ENCODE results near the gene RAB40C.

The RAB40C gene

GRCh38 chr16:578870-579405 is 10.9 kb upstream of the RAB40C start:
- Histone ChIP-seq H3K9ac (ENCODE audit: low read length) (no peak overlapping the region), H3K27ac (ENCODE audit: low read length) (no peak overlapping the region), H3K4me1 (ENCODE audit: control insufficient read depth, low read depth, low read length) (peaks cover 9% of the 10 kb centered on the region), H3K9me3 (ENCODE audit: control insufficient read depth, low read depth, low read length) (no peaks in the 10 kb centered on the region), H3K4me3 (ENCODE audit: low read length) (no peak overlapping the region), H3K36me3 (ENCODE audit: control insufficient read depth, low read depth, low read length) (no peaks in the 10 kb centered on the region), H3K27me3 (ENCODE audit: control insufficient read depth, insufficient read depth, low read length) (no peaks in the 10 kb centered on the region)

- Histone ChIP-seq H3K27me3 (ENCODE audit: control insufficient read depth, insufficient read depth, low read length) (peaks cover 2% of the 10 kb centered on the region), H3K27ac (ENCODE audit: low read length) (no peak overlapping the region), H3K9me3 (ENCODE audit: control insufficient read depth, low read depth, low read length) (no peaks in the 10 kb centered on the region), H3K4me3 (ENCODE audit: low read length) (no peak overlapping the region), H3K4me1 (ENCODE audit: control insufficient read depth, low read depth, low read length) (peaks cover 11% of the 10 kb centered on the region), H3K36me3 (ENCODE audit: control insufficient read depth, low read depth, low read length) (no peaks in the 10 kb centered on the region), H3K9ac (ENCODE audit: low read length) (no peak overlapping the region)
Measured at GRCh38 chr16:580141-580945, 9.5 kb upstream of the RAB40C start.

- Histone ChIP-seq H3K9ac (ENCODE audit: low read length) (no peak overlapping the region), H3K9me3 (ENCODE audit: control insufficient read depth, low read depth, low read length) (no peaks in the 10 kb centered on the region), H3K27me3 (ENCODE audit: control insufficient read depth, insufficient read depth, low read length) (peaks cover 9% of the 10 kb centered on the region), H3K27ac (ENCODE audit: low read length) (no peak overlapping the region), H3K4me1 (ENCODE audit: control insufficient read depth, low read depth, low read length) (peaks cover 11% of the 10 kb centered on the region), H3K36me3 (ENCODE audit: control insufficient read depth, low read depth, low read length) (no peaks in the 10 kb centered on the region), H3K4me3 (ENCODE audit: low read length) (no peak overlapping the region)
Measured at GRCh38 chr16:580946-581498, 8.8 kb upstream of the RAB40C start.

GRCh38 chr16:582218-582613 is 7.7 kb upstream of the RAB40C start:
- Histone ChIP-seq H3K27me3 (ENCODE audit: control insufficient read depth, insufficient read depth, low read length) (peaks cover 21% of the 10 kb centered on the region), H3K36me3 (ENCODE audit: control insufficient read depth, low read depth, low read length) (no peaks in the 10 kb centered on the region), H3K4me1 (ENCODE audit: control insufficient read depth, low read depth, low read length) (peaks cover 11% of the 10 kb centered on the region), H3K9me3 (ENCODE audit: control insufficient read depth, low read depth, low read length) (no peaks in the 10 kb centered on the region), H3K27ac (ENCODE audit: low read length) (no peak overlapping the region), H3K4me3 (ENCODE audit: low read length) (no peak overlapping the region), H3K9ac (ENCODE audit: low read length) (no peak overlapping the region)

- H3K9me3 ChIP-seq (ENCODE audit: control insufficient read depth, low read depth, low read length), result no peaks in the 10 kb centered on the region
- H3K9ac ChIP-seq (ENCODE audit: low read length), result no peak overlapping the region
- H3K27ac ChIP-seq (ENCODE audit: low read length), result no peak overlapping the region
- peaks cover 11% of the 10 kb centered on the region for H3K4me1 ChIP-seq (ENCODE audit: control insufficient read depth, low read depth, low read length)
- peaks cover 26% of the 10 kb centered on the region for H3K27me3 ChIP-seq (ENCODE audit: control insufficient read depth, insufficient read depth, low read length)
- H3K36me3 ChIP-seq (ENCODE audit: control insufficient read depth, low read depth, low read length), result no peaks in the 10 kb centered on the region
- H3K4me3 ChIP-seq (ENCODE audit: low read length), result no peak overlapping the region
Measured at GRCh38 chr16:582614-583331, 7.1 kb upstream of the RAB40C start.

DNA sequence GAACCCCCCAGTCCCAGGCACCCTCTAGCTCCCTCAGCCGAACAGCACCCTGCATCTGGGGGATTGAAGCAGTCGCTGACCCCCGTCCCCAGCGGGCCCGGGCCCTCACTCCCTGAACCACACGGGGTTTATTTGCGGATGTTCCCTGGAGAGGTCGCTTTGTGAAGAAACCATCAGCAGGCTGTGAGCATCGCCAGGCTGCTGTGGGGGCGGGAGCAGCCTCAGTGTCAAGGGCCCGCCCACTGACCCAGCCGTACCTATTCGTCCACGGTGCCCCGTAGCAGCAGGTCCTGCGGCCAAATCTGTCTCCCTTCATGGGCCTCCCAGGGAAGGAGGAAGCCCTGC is 6.4 kb upstream of the RAB40C start:
- peaks cover 27% of the 10 kb centered on the region for H3K27me3 ChIP-seq (ENCODE audit: control insufficient read depth, insufficient read depth, low read length)
- H3K4me3 ChIP-seq (ENCODE audit: low read length), result no peak overlapping the region
- H3K9ac ChIP-seq (ENCODE audit: low read length), result no peak overlapping the region
- H3K9me3 ChIP-seq (ENCODE audit: control insufficient read depth, low read depth, low read length), result no peaks in the 10 kb centered on the region
- H3K27ac ChIP-seq (ENCODE audit: low read length), result no peak overlapping the region
- H3K36me3 ChIP-seq (ENCODE audit: control insufficient read depth, low read depth, low read length), result no peaks in the 10 kb centered on the region
- peaks cover 11% of the 10 kb centered on the region for H3K4me1 ChIP-seq (ENCODE audit: control insufficient read depth, low read depth, low read length)

- peak overlapping the region; percentile 21 for H3K4me3 ChIP-seq (ENCODE audit: low read length)
- H3K4me1 ChIP-seq (ENCODE audit: control insufficient read depth, low read depth, low read length), result peaks cover 11% of the 10 kb centered on the region
- peaks cover 27% of the 10 kb centered on the region for H3K27me3 ChIP-seq (ENCODE audit: control insufficient read depth, insufficient read depth, low read length)
- no peaks in the 10 kb centered on the region for H3K9me3 ChIP-seq (ENCODE audit: control insufficient read depth, low read depth, low read length)
- no peak overlapping the region for H3K9ac ChIP-seq (ENCODE audit: low read length)
- no peaks in the 10 kb centered on the region for H3K36me3 ChIP-seq (ENCODE audit: control insufficient read depth, low read depth, low read length)
- H3K27ac ChIP-seq (ENCODE audit: low read length), result no peak overlapping the region
Measured at GRCh38 chr16:583815-584591, 5.9 kb upstream of the RAB40C start.

- no peak overlapping the region for H3K4me3 ChIP-seq (ENCODE audit: low read length)
- H3K9me3 ChIP-seq (ENCODE audit: control insufficient read depth, low read depth, low read length), result no peaks in the 10 kb centered on the region
- peaks cover 27% of the 10 kb centered on the region for H3K27me3 ChIP-seq (ENCODE audit: control insufficient read depth, insufficient read depth, low read length)
- peaks cover 11% of the 10 kb centered on the region for H3K4me1 ChIP-seq (ENCODE audit: control insufficient read depth, low read depth, low read length)
- H3K27ac ChIP-seq (ENCODE audit: low read length), result no peak overlapping the region
- no peak overlapping the region for H3K9ac ChIP-seq (ENCODE audit: low read length)
- H3K36me3 ChIP-seq (ENCODE audit: control insufficient read depth, low read depth, low read length), result no peaks in the 10 kb centered on the region
Measured at GRCh38 chr16:585351-585750, 4.5 kb upstream of the RAB40C start.

- H3K36me3 ChIP-seq (ENCODE audit: control insufficient read depth, low read depth, low read length), result no peaks in the 10 kb centered on the region
- H3K4me1 ChIP-seq (ENCODE audit: control insufficient read depth, low read depth, low read length), result peaks cover 11% of the 10 kb centered on the region
- no peak overlapping the region for H3K4me3 ChIP-seq (ENCODE audit: low read length)
- H3K27ac ChIP-seq (ENCODE audit: low read length), result no peak overlapping the region
- no peaks in the 10 kb centered on the region for H3K9me3 ChIP-seq (ENCODE audit: control insufficient read depth, low read depth, low read length)
- peaks cover 35% of the 10 kb centered on the region for H3K27me3 ChIP-seq (ENCODE audit: control insufficient read depth, insufficient read depth, low read length)
- H3K9ac ChIP-seq (ENCODE audit: low read length), result no peak overlapping the region
Measured at GRCh38 chr16:586047-586644, 3.7 kb upstream of the RAB40C start.

- H3K4me3 ChIP-seq (ENCODE audit: low read length), result no peak overlapping the region
- peaks cover 42% of the 10 kb centered on the region for H3K27me3 ChIP-seq (ENCODE audit: control insufficient read depth, insufficient read depth, low read length)
- H3K27ac ChIP-seq (ENCODE audit: low read length), result no peak overlapping the region
- no peaks in the 10 kb centered on the region for H3K36me3 ChIP-seq (ENCODE audit: control insufficient read depth, low read depth, low read length)
- H3K9ac ChIP-seq (ENCODE audit: low read length), result no peak overlapping the region
- no peaks in the 10 kb centered on the region for H3K9me3 ChIP-seq (ENCODE audit: control insufficient read depth, low read depth, low read length)
- H3K4me1 ChIP-seq (ENCODE audit: control insufficient read depth, low read depth, low read length), result peaks cover 11% of the 10 kb centered on the region
Measured at GRCh38 chr16:586645-587590, 2.9 kb upstream of the RAB40C start.
